ENCODE results near the gene CXCL9. TPM values are rescaled to one million over a fixed set of nuclear protein-coding genes. Genes with fewer than 3 reads are reported as not detected.

Gene CXCL9
- total and polyA plus RNA-seq, 8 donors: 0.25 to 4.3 (median 0.81) TPM; not detected in 2

GRCh38 chr4:75995727-75996126 lies 11.6 kb downstream of the CXCL9 start:
- H3K9me3 ChIP-seq: no peaks in the 10 kb centered on the region
- no peak for TF ChIP-seq EP300 (IDR thresholded peaks at IDR 0.05)
- TF ChIP-seq CTCF (IDR thresholded peaks at IDR 0.05): peak in 5 of 7 experiments; percentile 18 to 72 (median 51)
- 6 to 13% (median 10%) methylated on average over 5 of the region's 5 CpGs for WGBS, 5 donors
- no peak overlapping the region for H3K4me3 ChIP-seq
- peak in 1 of 2 donors; percentile 78 for DNase-seq
- H3K36me3 ChIP-seq: no peaks in the 10 kb centered on the region
- intact Hi-C loops (cut with DNase I; ENCODE audit: low total_unique reads): no loop called here
- H3K4me1 ChIP-seq: peaks cover 0 to 6% (median 3%) of the 10 kb centered on the region in 4 donors
- no peaks in the 10 kb centered on the region for H3K27me3 ChIP-seq
- no peak overlapping the region for H3K27ac ChIP-seq

- TF ChIP-seq CTCF (IDR thresholded peaks at IDR 0.05): no peak
- TF ChIP-seq POLR2A (IDR thresholded peaks at IDR 0.05): no peak
- TF ChIP-seq EP300 (IDR thresholded peaks at IDR 0.05): no peak
- no peak for TF ChIP-seq POLR2AphosphoS5 (IDR thresholded peaks at IDR 0.05)
- Histone ChIP-seq H3K9me3 (no peaks in the 10 kb centered on the region), H3K27me3 (no peaks in the 10 kb centered on the region), H3K4me1 (peaks cover 15 to 33% (median 24%) of the 10 kb centered on the region in 4 donors), H3K4me3 (no peak overlapping the region), H3K36me3 (no peaks in the 10 kb centered on the region), H3K27ac (no peak overlapping the region)
- no peak for DNase-seq
- WGBS, 5 donors: 76 to 100% (median 87%) methylated on average over 1 of the region's 1 CpG
- intact Hi-C loops (cut with DNase I; ENCODE audit: low total_unique reads): loop anchor here (5.0 kb wide), 1 partner anchor 75 kb away; no protein-coding TSS in a partner anchor
These were observed 14.8 kb downstream of the CXCL9 start for GRCh38 chr4:75992462-75992861.

GRCh38 chr4:75989846-75990528 lies 17.3 kb downstream of the CXCL9 start:
- Histone ChIP-seq H3K4me1 (peaks cover 15 to 50% (median 34%) of the 10 kb centered on the region in 4 donors), H3K27ac (peak overlapping the region in 4 of 5 donors; percentile 60 to 81 (median 74)), H3K9me3 (no peaks in the 10 kb centered on the region), H3K36me3 (no peaks in the 10 kb centered on the region), H3K27me3 (no peaks in the 10 kb centered on the region), H3K4me3 (peak overlapping the region; percentile 58 to 96 (median 78))
- TF ChIP-seq POLR2AphosphoS5 (IDR thresholded peaks at IDR 0.05) (no peak), EP300 (IDR thresholded peaks at IDR 0.05) (no peak)
- intact Hi-C loops (cut with DNase I; ENCODE audit: low total_unique reads): loop anchor here (5.0 kb wide), 1 partner anchor 77 kb away; no protein-coding TSS in a partner anchor
- WGBS, 5 donors: 1% methylated on average over 20 of the region's 20 CpGs
- peak in 1 of 2 donors; percentile 31 for DNase-seq

- intact Hi-C loops (cut with DNase I; ENCODE audit: low total_unique reads): no loop called here
- DNase-seq: no peak
- no peak for TF ChIP-seq POLR2AphosphoS5 (IDR thresholded peaks at IDR 0.05)
- no peak for TF ChIP-seq CTCF (IDR thresholded peaks at IDR 0.05)
- no peak for TF ChIP-seq POLR2A (IDR thresholded peaks at IDR 0.05)
- no peak for TF ChIP-seq EP300 (IDR thresholded peaks at IDR 0.05)
These were observed 22.2 kb downstream of the CXCL9 start for GRCh38 chr4:75985116-75985515.

GRCh38 chr4:75980576-75980975 lies 26.7 kb downstream of the CXCL9 start:
- peaks cover 0 to 7% (median 0%) of the 10 kb centered on the region in 4 donors for H3K4me1 ChIP-seq
- H3K4me3 ChIP-seq: no peak overlapping the region
- DNase-seq: no peak
- peaks cover 34 to 76% (median 65%) of the 10 kb centered on the region in 4 donors for H3K36me3 ChIP-seq
- no peaks in the 10 kb centered on the region for H3K27me3 ChIP-seq
- WGBS, 5 donors: 78 to 94% (median 91%) methylated on average over 4 of the region's 4 CpGs
- no peak overlapping the region for H3K27ac ChIP-seq
- H3K9me3 ChIP-seq: no peaks in the 10 kb centered on the region
- TF ChIP-seq EP300 (IDR thresholded peaks at IDR 0.05) (no peak), POLR2A (IDR thresholded peaks at IDR 0.05) (no peak)
- intact Hi-C loops (cut with DNase I; ENCODE audit: low total_unique reads): no loop called here

More at GRCh38 chr4:75985116-75985515, 22.2 kb downstream of the CXCL9 start:
- WGBS, 5 donors: 76 to 92% (median 82%) methylated on average over 3 of the region's 3 CpGs
- Histone ChIP-seq H3K4me3 (no peak overlapping the region), H3K27me3 (no peaks in the 10 kb centered on the region), H3K36me3 (peaks cover 7 to 31% (median 20%) of the 10 kb centered on the region in 4 donors), H3K9me3 (no peaks in the 10 kb centered on the region), H3K27ac (no peak overlapping the region), H3K4me1 (peaks cover 15 to 47% (median 29%) of the 10 kb centered on the region in 4 donors)

Data from stomach (tissue), 9 donors.